GM21423 (cell line): ENCODE data around the gene SHF.

Experiments used
- ATAC-seq: cut with Tn5 transposase; IDR thresholded peaks from one replicate; pipeline ENCODE4 v1.9.1; 2021; ENCODE audit warnings: mild to moderate bottlenecking, moderate library complexity; ENCODE audit not compliant: unreplicated experiment

Gene SHF

GRCh38 chr15:45128971-45129639 is 58.7 kb downstream of the SHF start:
- ATAC-seq, result no peak

- ATAC-seq, result no peak
These were observed 61.1 kb downstream of the SHF start for GRCh38 chr15:45126535-45127158.

- no peak for ATAC-seq
These were observed 64.4 kb downstream of the SHF start for GRCh38 chr15:45123397-45123796.

- ATAC-seq, result no peak
These were observed 65.0 kb downstream of the SHF start for GRCh38 chr15:45122719-45123118.

GRCh38 chr15:45121706-45122417 is 65.9 kb downstream of the SHF start:
- ATAC-seq, result no peak

GRCh38 chr15:45121020-45121419 is 66.7 kb downstream of the SHF start:
- ATAC-seq, result no peak

GRCh38 chr15:45120081-45120972 is 67.4 kb downstream of the SHF start:
- no peak for ATAC-seq

GRCh38 chr15:45118996-45119395 is 68.8 kb downstream of the SHF start:
- no peak for ATAC-seq

- peak; percentile 94 for ATAC-seq
These were observed 69.6 kb downstream of the SHF start for GRCh38 chr15:45118131-45118588.

- ATAC-seq, result peak; percentile 12
These were observed 70.2 kb downstream of the SHF start for GRCh38 chr15:45117308-45118130.
